ENCODE measurements around the gene MRGPRF.

- TF ChIP-seq CTCF (conservative IDR thresholded peaks at IDR 0.05; ENCODE audit: low read depth, low read length) (no peak), EZH2phosphoT487 (IDR thresholded peaks at IDR 0.05; ENCODE audit: borderline replicate concordance, low read length) (no peak)
Measured at GRCh38 chr11:69010964-69011623, 2.0 kb downstream of the MRGPRF start.
